IMR-90 (cell line): ENCODE measurements around the gene OXSR1. TPM values are rescaled to one million over a fixed set of nuclear protein-coding genes. Genes with fewer than 3 reads are reported as not detected.

ENCODE experiments used
- ATAC-seq: fragments of 200-7000 bp; cut with Tn5 transposase; 2 replicates; pipeline ENCODE4 v1.9.1; 2020; ENCODE audit warnings: low read depth, mild to moderate bottlenecking, moderate library complexity
- BruUV-seq: library from RNA; stranded (reverse); fragments of 400-500 nt; replicated peaks from 2 replicates; lab custom pipeline; 2021; lab: Mats Ljungman, UMichigan
- CTCF ChIA-PET: fragments of 300-600 bp; formaldehyde crosslinking; extraction: SDS; loops from one replicate; lab custom pipeline; 2021; ENCODE audit warnings: antibody characterized with exemption; lab: Yijun Ruan, JAX
- POLR2A ChIA-PET: fragments of 300-600 bp; sonication (Branson Sonifier 250); formaldehyde crosslinking; loops from one replicate; lab custom pipeline; 2022; ENCODE audit warnings: antibody characterized with exemption; ENCODE audit not compliant: unreplicated experiment; lab: Charles Lee
- DNase-seq: peaks from one replicate; pipeline ENCODE4 v3.0.0; 2013
- H2AFZ ChIP-seq: replicated peaks from 2 replicates; pipeline ENCODE3; 2013; ENCODE audit warnings: low read length, mild to moderate bottlenecking; ENCODE audit not compliant: poor library complexity
- H2AK5ac ChIP-seq: 2 replicates; pipeline ENCODE4 v1.6.1; 2013; ENCODE audit warnings: low read depth, low read length, inconsistent platforms
- H2AK9ac ChIP-seq: replicated peaks from 2 replicates; pipeline ENCODE3; 2013; ENCODE audit warnings: mild to moderate bottlenecking, low read depth, low read length, moderate library complexity; ENCODE audit not compliant: poor library complexity
- H2BK120ac ChIP-seq: 2 replicates; pipeline ENCODE4 v1.6.1; 2013; ENCODE audit warnings: low read depth, low read length, inconsistent platforms
- H2BK15ac ChIP-seq: 3 replicates; pipeline ENCODE4 v1.6.1; 2013; ENCODE audit warnings: low read depth, low read length, inconsistent platforms
- H2BK20ac ChIP-seq: 2 replicates; pipeline ENCODE4 v1.6.1; 2013; ENCODE audit warnings: low read depth, mild to moderate bottlenecking, inconsistent platforms, low read length, moderate library complexity
- H2BK5ac ChIP-seq: 2 replicates; pipeline ENCODE4 v1.6.1; 2013; ENCODE audit warnings: mild to moderate bottlenecking, low read depth, low read length, inconsistent platforms; ENCODE audit not compliant: poor library complexity, severe bottlenecking
- H3K14ac ChIP-seq: replicated peaks from 2 replicates; pipeline ENCODE4 v1.6.1; 2013; ENCODE audit warnings: low read depth, low read length, inconsistent platforms
- H3K18ac ChIP-seq: 2 replicates; pipeline ENCODE4 v1.6.1; 2013; ENCODE audit warnings: low read depth, low read length, control low read depth
- H3K23ac ChIP-seq: 2 replicates; pipeline ENCODE4 v1.6.1; 2013; ENCODE audit warnings: low read depth, low read length, inconsistent platforms
- H3K27ac ChIP-seq: 2 replicates; pipeline ENCODE4 v1.5.1; 2013; ENCODE audit warnings: mild to moderate bottlenecking, control low read depth, low read length; ENCODE audit not compliant: insufficient read depth
- H3K27me3 ChIP-seq: 2 replicates; pipeline ENCODE4 v1.6.1; 2013; ENCODE audit warnings: low read length; ENCODE audit not compliant: control insufficient read depth, insufficient read depth
- H3K36me3 ChIP-seq: 2 replicates; pipeline ENCODE4 v1.6.1; 2013; ENCODE audit warnings: low read length, mixed read lengths; ENCODE audit not compliant: control insufficient read depth, insufficient read depth
- H3K4ac ChIP-seq: 2 replicates; pipeline ENCODE4 v1.6.1; 2013; ENCODE audit warnings: low read depth, low read length, inconsistent platforms
- H3K4me1 ChIP-seq: 2 replicates; pipeline ENCODE4 v1.6.1; 2013; ENCODE audit warnings: low read length, mixed read lengths; ENCODE audit not compliant: control insufficient read depth, insufficient read depth
- H3K4me2 ChIP-seq: 2 replicates; pipeline ENCODE4 v1.6.1; 2013; ENCODE audit warnings: low read depth, mild to moderate bottlenecking, control low read depth, low read length, moderate library complexity
- H3K4me3 ChIP-seq: 2 replicates; pipeline ENCODE4 v1.5.1; 2013; ENCODE audit warnings: low read depth, mild to moderate bottlenecking, control low read depth, low read length, moderate library complexity; ENCODE audit not compliant: insufficient read depth
- H3K56ac ChIP-seq: 2 replicates; pipeline ENCODE4 v1.6.1; 2013; ENCODE audit warnings: low read length, inconsistent platforms; ENCODE audit not compliant: insufficient read depth; ENCODE audit errors: extremely low read depth
- H3K79me1 ChIP-seq, 2 experiments: 2 replicates each; pipeline ENCODE4 v1.6.1; 2013; ENCODE audit warnings: low read length in 2 of 2, inconsistent platforms in 1 of 2, low read depth in 1 of 2
- H3K9ac ChIP-seq: 2 replicates; pipeline ENCODE4 v1.6.1; 2013; ENCODE audit warnings: low read depth, low read length, control low read depth
- H3K9me1 ChIP-seq: 2 replicates; pipeline ENCODE4 v1.6.1; 2013; ENCODE audit warnings: low read length, inconsistent platforms; ENCODE audit not compliant: insufficient read depth
- H3K9me3 ChIP-seq: 2 replicates; pipeline ENCODE4 v1.6.1; 2013; ENCODE audit warnings: low read length; ENCODE audit not compliant: control insufficient read depth, insufficient read depth
- H4K20me1 ChIP-seq: 2 replicates; pipeline ENCODE4 v1.6.1; 2013; ENCODE audit warnings: low read length, inconsistent platforms; ENCODE audit not compliant: insufficient read depth
- H4K5ac ChIP-seq: 2 replicates; pipeline ENCODE4 v1.6.1; 2013; ENCODE audit warnings: mild to moderate bottlenecking, low read depth, low read length, control low read depth
- H4K8ac ChIP-seq, 2 experiments: 2 replicates each; pipeline ENCODE4 v1.6.1; 2013; ENCODE audit warnings: low read depth in 2 of 2, low read length in 2 of 2, control low read depth in 1 of 2, inconsistent platforms in 1 of 2
- H4K91ac ChIP-seq: 2 replicates; pipeline ENCODE4 v1.6.1; 2013; ENCODE audit warnings: low read depth, low read length, inconsistent platforms; ENCODE audit not compliant: insufficient read depth
- BHLHE40 ChIP-seq: fragments of 150-350 bp; IDR thresholded peaks from 2 replicates; pipeline ENCODE4 v1.6.1; 2016; ENCODE audit warnings: mild to moderate bottlenecking, low read depth, low read length
- CEBPB ChIP-seq: IDR thresholded peaks from 2 replicates; pipeline ENCODE4 v1.6.1; 2012; ENCODE audit warnings: low read depth, low read length, improper control_type of control experiment
- CHD1 ChIP-seq: IDR thresholded peaks from 2 replicates; pipeline ENCODE4 v1.6.1; 2012; ENCODE audit warnings: low read depth, low read length, improper control_type of control experiment
- FOS ChIP-seq: fragments of 150-350 bp; IDR thresholded peaks from 2 replicates; pipeline ENCODE4 v1.6.1; 2016; ENCODE audit warnings: low read depth, low read length
- MAFK ChIP-seq: IDR thresholded peaks from 2 replicates; pipeline ENCODE4 v1.6.1; 2012; ENCODE audit warnings: low read depth, low read length, improper control_type of control experiment
- MAZ ChIP-seq: IDR thresholded peaks from 2 replicates; pipeline ENCODE4 v1.6.1; 2012; ENCODE audit warnings: low read depth, mild to moderate bottlenecking, low read length, improper control_type of control experiment, moderate library complexity, borderline replicate concordance
- MXI1 ChIP-seq: IDR thresholded peaks from 2 replicates; pipeline ENCODE4 v1.6.1; 2012; ENCODE audit warnings: low read depth, mild to moderate bottlenecking, low read length, moderate library complexity, borderline replicate concordance
- NFE2L2 ChIP-seq: fragments of 150-350 bp; IDR thresholded peaks from 2 replicates; pipeline ENCODE4 v1.6.1; 2016; ENCODE audit warnings: low read depth, mild to moderate bottlenecking, low read length
- POLR2A ChIP-seq: IDR thresholded peaks from 2 replicates; pipeline ENCODE4 v1.6.1; 2012; ENCODE audit warnings: mild to moderate bottlenecking, low read depth, low read length
- RAD21 ChIP-seq: IDR thresholded peaks from 2 replicates; pipeline ENCODE4 v1.6.1; 2012; ENCODE audit warnings: low read length, improper control_type of control experiment
- RCOR1 ChIP-seq: IDR thresholded peaks from 2 replicates; pipeline ENCODE4 v1.6.1; 2012; ENCODE audit warnings: mild to moderate bottlenecking, low read length, improper control_type of control experiment; ENCODE audit not compliant: insufficient replicate concordance
- RFX5 ChIP-seq: IDR thresholded peaks from 2 replicates; pipeline ENCODE4 v1.8.0; 2012; ENCODE audit warnings: low read depth, mild to moderate bottlenecking, low read length, moderate library complexity
- SMC3 ChIP-seq: fragments of 150-350 bp; IDR thresholded peaks from 2 replicates; pipeline ENCODE4 v1.6.1; 2016; ENCODE audit warnings: low read depth, mild to moderate bottlenecking, antibody characterized with exemption, low read length, moderate library complexity
- USF2 ChIP-seq: fragments of 150-350 bp; IDR thresholded peaks from 2 replicates; pipeline ENCODE4 v1.6.1; 2017; ENCODE audit warnings: mild to moderate bottlenecking, antibody characterized with exemption, low read length, low read depth
- WGBS, 2 experiments: methylation state at CpG; one replicate each; pipeline versions ENCODE4 v1.1.5 to v1.1.7; 2013; ENCODE audit warnings: missing lambda C conversion rate in 2 of 2; ENCODE audit not compliant: insufficient read length in 1 of 2; ENCODE audit errors: extremely low coverage in 2 of 2; 5-methylcytosine and 5-hydroxymethylcytosine counted together
- dilution Hi-C: fragments of 300-500 bp; cut with HindIII; formaldehyde crosslinking; loops from one replicate; pipeline ENCODE4 v1.14.3; 2018; ENCODE audit warnings: low sequenced_read_pairs; ENCODE audit not compliant: unreplicated experiment
- in situ Hi-C: fragments of 300-500 bp; cut with MboI; formaldehyde crosslinking; loops from 3 replicates; pipeline ENCODE4 v1.14.3; 2019; ENCODE audit warnings: low sequenced_read_pairs, inconsistent platforms, mixed read lengths
- intact Hi-C: fragments of 100-400 bp; cut with micrococcal nuclease; formaldehyde crosslinking; loops from 2 replicates; pipeline ENCODE4 v1.10.0; 2022
- polyA plus RNA-seq, 3 experiments: library from polyadenylated mRNA; depleted of rRNA; stranded (reverse); fragments of >200 nt; gene quantifications; 2 replicates each; pipeline ENCODE4 v1.2.3, GENCODE V29; 2012; ENCODE audit warnings: low replicate concordance in 1 of 3
- total RNA-seq: library from RNA; depleted of rRNA; stranded (reverse); fragments of >200 nt; gene quantifications from 2 replicates; pipeline ENCODE4 v1.2.3, GENCODE V29; 2012
- TF ChIP-seq, protein P1 (sequence below): conservative IDR thresholded peaks from 2 replicates; pipeline ENCODE4 v1.5.1; 2012; ENCODE audit warnings: mild to moderate bottlenecking, low read depth, low read length, improper control_type of control experiment
- TF ChIP-seq, protein P2 (sequence below): fragments of 150-350 bp; IDR thresholded peaks from 2 replicates; pipeline ENCODE4 v1.6.1; 2016; ENCODE audit warnings: low read depth, mild to moderate bottlenecking, low read length, moderate library complexity, borderline replicate concordance

Gene OXSR1
- total and polyA plus RNA-seq, 2 of the 4 experiments (the other 2 are of a cell fraction) = 32.9 to 37.6 TPM

DNA sequence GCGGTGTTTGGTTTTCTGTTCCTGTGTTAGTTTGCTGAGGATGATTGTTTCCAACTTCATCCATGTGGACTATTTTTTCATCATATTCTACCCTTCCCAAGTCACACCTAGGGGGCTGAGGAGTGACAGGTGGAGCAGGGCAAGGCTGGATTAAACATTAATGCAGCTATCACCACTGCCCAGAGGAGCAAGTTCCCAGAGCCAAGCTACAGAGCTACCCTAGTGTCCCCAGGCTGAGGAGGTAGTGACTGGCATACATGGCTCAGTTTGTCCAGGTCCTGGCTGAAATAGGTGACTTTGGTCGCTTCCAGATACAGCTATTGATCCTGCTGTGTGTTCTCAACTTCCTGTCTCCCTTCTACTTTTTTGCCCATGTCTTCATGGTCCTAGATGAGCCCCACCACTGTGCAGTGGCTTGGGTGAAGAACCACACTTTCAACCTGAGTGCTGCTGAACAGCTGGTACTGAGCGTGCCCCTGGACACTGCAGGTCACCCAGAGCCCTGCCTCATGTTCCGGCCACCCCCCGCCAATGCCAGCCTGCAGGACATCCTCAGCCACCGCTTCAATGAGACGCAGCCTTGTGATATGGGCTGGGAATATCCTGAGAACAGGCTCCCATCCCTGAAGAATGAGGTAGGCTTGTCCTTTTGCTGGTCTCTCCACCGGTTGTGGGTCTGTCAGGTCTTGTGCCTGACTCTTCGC, 100.4 kb downstream of the OXSR1 start, which contains the start of gene SLC22A13:
Gene SLC22A13 (plus strand): TSS at position 209 of the 704 bp plus-strand sequence. CDS start 49 bp downstream, at position 258.
- Histone ChIP-seq H4K91ac (no peak within 1 kb of the TSS), H3K4ac (no peak within 1 kb of the TSS), H3K4me3 (no peak within 1 kb of the TSS), H2BK120ac (no peak within 1 kb of the TSS), H3K9ac (no peak within 1 kb of the TSS), H2BK5ac (no peak within 1 kb of the TSS), H3K27me3 (no peaks in the 10 kb centered on the region), H2AFZ (no peak within 1 kb of the TSS), H3K4me1 (no peaks in the 10 kb centered on the region; the same call in 1 of the 2 replicates), H3K56ac (no peak within 1 kb of the TSS), H4K5ac (no peak within 1 kb of the TSS), H3K9me3 (no peaks in the 10 kb centered on the region; the same call in 1 of the 2 replicates), H2AK5ac (no peak within 1 kb of the TSS), H3K9me1 (peaks cover 16% of the 10 kb centered on the region), H3K79me1 (peaks cover 0 to 5% of the 10 kb centered on the region in 2 experiments; a peak in 1 of 4 replicates), H2AK9ac (no peak within 1 kb of the TSS), H3K18ac (no peak within 1 kb of the TSS), H3K36me3 (peaks cover 7% of the 10 kb centered on the region), H3K14ac (no peak within 1 kb of the TSS), H2BK20ac (no peak within 1 kb of the TSS), H3K23ac (no peak within 1 kb of the TSS), H3K27ac (no peak within 1 kb of the TSS), H3K4me2 (no peak within 1 kb of the TSS), H2BK15ac (no peak within 1 kb of the TSS), H4K20me1 (no peaks in the 10 kb centered on the region), H4K8ac (no peak within 1 kb of the TSS)
- intact Hi-C loops = no loop called here
- in situ Hi-C loops = no loop called here
- TF ChIP-seq RFX5 (no peak), CHD1 (no peak), RAD21 (no peak), MXI1 (no peak), RCOR1 (no peak), MAZ (no peak), BHLHE40 (no peak), POLR2A (no peak), SMC3 (no peak), USF2 (no peak), NFE2L2 (no peak), FOS (no peak), CEBPB (no peak), MAFK (no peak)
- TF ChIP-seq, protein P1, sequence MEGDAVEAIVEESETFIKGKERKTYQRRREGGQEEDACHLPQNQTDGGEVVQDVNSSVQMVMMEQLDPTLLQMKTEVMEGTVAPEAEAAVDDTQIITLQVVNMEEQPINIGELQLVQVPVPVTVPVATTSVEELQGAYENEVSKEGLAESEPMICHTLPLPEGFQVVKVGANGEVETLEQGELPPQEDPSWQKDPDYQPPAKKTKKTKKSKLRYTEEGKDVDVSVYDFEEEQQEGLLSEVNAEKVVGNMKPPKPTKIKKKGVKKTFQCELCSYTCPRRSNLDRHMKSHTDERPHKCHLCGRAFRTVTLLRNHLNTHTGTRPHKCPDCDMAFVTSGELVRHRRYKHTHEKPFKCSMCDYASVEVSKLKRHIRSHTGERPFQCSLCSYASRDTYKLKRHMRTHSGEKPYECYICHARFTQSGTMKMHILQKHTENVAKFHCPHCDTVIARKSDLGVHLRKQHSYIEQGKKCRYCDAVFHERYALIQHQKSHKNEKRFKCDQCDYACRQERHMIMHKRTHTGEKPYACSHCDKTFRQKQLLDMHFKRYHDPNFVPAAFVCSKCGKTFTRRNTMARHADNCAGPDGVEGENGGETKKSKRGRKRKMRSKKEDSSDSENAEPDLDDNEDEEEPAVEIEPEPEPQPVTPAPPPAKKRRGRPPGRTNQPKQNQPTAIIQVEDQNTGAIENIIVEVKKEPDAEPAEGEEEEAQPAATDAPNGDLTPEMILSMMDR = no peak
- TF ChIP-seq, protein P2, sequence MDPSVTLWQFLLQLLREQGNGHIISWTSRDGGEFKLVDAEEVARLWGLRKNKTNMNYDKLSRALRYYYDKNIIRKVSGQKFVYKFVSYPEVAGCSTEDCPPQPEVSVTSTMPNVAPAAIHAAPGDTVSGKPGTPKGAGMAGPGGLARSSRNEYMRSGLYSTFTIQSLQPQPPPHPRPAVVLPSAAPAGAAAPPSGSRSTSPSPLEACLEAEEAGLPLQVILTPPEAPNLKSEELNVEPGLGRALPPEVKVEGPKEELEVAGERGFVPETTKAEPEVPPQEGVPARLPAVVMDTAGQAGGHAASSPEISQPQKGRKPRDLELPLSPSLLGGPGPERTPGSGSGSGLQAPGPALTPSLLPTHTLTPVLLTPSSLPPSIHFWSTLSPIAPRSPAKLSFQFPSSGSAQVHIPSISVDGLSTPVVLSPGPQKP = no peak
- ChIA-PET POLR2A (no interaction called here), CTCF (no interaction called here)
- 95% methylated on average over 7 of the region's 9 CpGs; no CpG with 5 or more reads in 1 of the 2 experiments for WGBS, 2 experiments
- ATAC-seq (no peak), DNase-seq (no peak)
- no TSS peak for BruUV-seq
- dilution Hi-C loops = no loop called here
